HK-2 (cell line): ENCODE measurements around the gene SLU7.
"Not testable (repeated sequence)": the region's sequence is repeated elsewhere in the genome, so short reads cannot be mapped to it uniquely, and the experiment has no call there.

ENCODE experiments used
- DNase-seq: peaks from one replicate; pipeline ENCODE4 v3.0.0-alpha.2; 2018; ENCODE audit not compliant: unreplicated experiment

The SLU7 gene

DNA sequence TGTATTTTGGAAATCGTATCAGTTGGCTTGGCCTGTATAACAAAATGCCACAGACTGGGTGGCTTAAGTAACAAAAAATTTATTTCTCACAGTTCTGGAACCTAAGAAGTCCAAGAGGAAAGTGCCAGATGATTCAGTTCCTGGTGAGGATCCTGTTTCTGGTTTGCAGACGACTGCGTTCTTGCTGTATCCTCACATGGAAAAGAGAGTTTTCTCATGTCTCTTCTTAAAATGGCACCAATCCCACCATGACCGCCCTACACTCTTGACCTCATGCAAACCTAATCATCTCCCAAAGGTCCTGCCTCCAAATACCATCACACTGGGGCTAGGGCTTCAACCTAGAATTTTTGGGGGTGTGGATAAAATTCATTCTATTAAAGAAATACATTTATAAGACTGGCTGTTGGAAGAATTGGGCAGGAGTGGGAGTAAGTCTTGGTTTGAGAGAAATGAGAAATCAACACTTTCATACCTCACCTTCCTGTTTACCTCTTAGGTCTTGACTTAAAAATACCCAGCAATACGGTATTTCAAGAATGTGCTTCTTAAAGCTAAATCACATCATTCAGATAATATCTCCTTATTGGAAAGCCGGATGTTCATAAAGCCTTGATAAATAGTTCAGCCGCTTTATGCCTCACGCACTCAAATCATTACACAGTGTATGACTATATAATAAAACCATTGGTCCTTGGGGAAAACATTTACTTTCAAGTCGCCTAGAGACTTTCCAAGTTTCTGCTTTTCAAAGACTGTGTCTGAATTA lies 31.5 kb upstream of the SLU7 start:
- no peak for DNase-seq

DNA sequence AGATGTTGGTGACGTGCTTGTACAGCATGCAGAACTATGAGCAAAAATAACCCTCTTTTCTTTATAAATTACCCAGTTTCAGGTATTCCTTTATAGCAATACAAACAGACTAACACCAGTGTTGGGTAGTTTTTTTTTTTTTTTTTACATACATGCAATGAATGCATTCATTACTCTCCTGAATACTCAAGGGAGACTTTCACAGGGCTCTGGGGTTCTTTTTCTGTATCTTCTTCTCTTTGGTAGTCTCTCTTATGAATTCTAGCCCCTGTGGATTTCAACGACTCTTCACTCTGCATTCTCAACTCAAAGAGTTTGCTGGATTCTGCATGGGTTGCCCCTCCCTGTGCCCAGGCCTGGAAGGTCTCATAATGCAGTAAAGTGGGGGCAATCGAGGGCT lies 30.6 kb upstream of the SLU7 start:
- DNase-seq, result no peak

- DNase-seq, result no peak
These were observed 30.0 kb upstream of the SLU7 start for GRCh38 chr5:160448886-160449285.

DNA sequence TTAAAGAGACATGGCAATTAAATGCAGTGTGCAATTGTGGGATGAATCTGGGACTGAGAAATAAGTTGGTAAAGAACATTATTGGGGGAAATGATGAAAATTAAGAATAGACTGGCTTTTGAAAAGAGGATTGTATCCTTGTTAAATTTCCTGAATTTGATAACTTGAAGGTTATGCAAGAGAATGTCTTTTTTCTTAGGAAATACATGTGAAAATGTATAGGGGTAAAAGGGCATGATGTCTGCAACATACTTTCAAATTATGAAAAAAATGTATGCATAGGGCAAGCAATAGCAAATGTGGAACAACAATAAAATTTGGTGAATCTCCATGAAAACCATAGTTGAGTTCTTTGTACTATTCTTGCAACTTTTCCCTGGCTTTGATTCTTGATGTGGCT lies 26.9 kb upstream of the SLU7 start:
- no peak for DNase-seq

GRCh38 chr5:160445132-160445531 lies 26.3 kb upstream of the SLU7 start:
- DNase-seq, result no peak

DNA sequence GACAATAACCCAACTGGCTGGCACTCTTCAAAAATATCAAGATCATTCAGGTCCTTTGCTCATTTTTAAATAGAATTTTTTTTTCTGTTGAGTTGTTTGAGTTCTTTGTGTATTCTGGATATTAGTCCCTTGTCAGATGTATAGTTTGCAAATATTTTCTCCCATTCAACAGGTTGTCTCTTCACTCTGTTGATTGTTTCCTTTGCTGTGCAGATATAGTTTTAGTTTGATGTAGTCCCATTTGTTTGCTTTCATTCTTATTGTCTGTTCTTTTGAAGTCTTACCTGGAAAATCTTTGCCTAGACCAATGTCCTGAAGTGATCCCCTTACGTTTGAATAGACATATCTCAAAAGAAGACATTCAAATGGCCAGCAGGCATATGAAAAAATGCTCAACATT lies 25.5 kb upstream of the SLU7 start:
- DNase-seq, result no peak

- no peak for DNase-seq
These were observed 24.0 kb upstream of the SLU7 start for GRCh38 chr5:160442824-160443431.

- DNase-seq, result no peak
These were observed 22.5 kb upstream of the SLU7 start for GRCh38 chr5:160441311-160441781.

GRCh38 chr5:160439205-160439600 lies 20.3 kb upstream of the SLU7 start:
- DNase-seq, result peak; percentile 83

DNA sequence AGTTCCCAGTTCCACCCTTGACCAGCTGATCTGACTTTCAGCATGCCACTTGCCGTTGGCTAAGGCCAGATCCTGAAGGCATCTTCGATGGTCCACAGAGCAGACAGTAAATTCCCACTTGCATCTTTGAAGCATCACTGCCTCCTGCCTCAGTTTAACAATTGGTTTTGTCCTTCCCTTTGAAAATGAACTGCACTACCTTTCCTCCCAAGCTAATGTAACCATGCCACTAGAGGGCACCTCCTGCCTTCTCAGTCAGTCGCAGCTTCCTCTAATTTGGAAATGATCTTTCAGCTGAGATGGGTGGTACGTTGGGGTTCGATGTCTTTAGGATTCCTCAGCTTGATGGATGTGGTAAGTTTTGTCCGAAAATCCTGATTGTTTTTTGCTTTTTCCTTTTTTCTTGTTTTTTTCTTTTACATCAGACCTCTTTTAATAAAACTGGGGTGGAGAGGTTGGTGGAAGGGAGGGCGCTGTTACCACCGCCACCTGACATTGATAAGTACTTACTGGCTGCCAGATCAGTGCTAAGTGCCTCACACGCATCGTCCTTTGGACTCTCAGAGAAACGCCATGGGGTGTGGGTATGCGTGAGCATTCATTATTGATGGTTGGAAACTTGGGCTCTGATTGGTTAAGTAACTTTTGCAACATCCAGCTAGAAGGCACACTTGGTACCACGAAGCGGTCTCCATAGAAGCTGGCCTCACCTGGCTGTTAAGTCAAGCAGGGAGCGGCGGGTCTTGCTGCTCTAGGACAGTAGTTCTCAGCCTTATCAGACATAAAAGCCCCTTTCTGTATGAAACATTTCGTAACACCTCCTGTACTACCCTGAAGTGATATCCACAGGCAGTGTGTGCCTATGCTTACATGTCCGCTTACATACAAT lies 19.7 kb upstream of the SLU7 start:
- no peak for DNase-seq

DNA sequence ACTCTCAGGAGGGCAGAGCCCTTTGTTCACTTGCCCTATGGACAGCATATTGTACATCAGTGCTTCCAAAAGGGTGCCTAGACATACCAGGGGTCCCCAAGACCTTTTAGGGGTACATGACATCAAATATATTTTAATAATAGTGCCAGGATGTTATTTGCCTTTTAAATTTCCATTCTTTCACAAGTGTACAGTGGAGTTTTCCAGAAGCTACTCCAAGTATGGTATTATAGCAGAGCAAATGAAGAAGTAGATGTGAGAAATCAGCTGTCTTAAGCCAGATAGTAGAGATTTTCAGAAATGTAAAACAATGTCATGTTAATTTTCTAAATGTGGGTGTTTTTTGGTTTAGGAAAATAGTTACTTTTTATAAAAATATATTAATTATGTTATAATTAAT lies 18.4 kb upstream of the SLU7 start:
- DNase-seq, result no peak

DNA sequence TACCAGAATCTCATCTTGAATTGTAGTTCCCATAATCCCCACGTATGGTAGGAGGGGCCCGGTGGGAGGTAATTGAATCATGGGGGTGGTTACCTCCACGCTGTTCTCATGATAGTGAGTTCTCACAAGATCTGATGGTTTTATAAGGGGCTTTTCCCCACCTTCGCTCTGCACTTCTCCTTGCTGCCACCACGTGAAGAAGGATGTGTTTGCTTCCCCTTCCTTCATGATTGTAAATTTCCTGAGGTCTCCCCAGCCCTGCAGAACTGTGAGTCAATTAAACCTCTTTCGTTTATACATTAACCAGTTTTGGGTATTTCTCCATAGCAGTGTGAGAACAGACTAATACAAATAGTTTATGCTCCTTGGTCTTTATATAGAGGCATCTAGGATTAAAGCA lies 17.8 kb upstream of the SLU7 start:
- DNase-seq, result not testable (repeated sequence)

DNA sequence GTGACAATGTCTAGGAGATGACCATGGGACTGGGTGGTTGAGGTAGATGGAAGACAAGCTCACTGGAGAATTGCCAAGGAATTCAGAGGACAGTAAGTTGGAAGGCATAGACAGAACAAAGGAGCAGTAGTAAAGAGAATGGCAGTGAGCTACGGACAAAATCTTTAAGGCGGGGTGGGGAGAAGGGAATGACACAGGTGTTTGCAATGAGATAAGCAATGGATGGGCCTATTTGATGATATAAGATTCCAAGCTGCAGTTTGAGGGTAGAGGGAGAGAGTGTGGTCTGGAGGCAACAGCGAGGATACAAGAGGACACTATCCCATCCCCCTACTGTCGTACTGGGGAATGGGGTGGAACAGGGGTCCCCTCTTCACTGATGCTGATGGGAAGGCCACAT lies 17.1 kb upstream of the SLU7 start:
- DNase-seq, result no peak

DNA sequence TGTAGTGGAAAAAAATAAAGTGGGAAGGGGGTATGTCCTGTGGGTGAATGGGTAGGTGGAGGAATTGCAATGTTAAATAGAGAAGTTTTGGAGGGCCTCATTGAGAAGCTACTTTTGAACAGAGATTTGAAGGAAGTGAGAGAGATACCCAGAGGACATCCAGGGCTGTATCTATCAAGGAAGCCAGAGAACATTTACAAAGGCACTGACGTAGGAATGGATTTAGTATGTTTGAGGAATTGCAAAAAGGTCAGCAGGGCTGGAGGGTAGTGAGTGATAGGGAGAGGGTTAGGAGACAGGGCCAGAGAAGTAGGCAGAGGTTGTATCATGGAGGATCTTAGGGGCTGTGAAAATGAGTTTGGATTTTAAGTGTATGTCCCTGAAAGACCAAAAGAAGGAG lies 16.7 kb upstream of the SLU7 start:
- DNase-seq, result no peak

DNA sequence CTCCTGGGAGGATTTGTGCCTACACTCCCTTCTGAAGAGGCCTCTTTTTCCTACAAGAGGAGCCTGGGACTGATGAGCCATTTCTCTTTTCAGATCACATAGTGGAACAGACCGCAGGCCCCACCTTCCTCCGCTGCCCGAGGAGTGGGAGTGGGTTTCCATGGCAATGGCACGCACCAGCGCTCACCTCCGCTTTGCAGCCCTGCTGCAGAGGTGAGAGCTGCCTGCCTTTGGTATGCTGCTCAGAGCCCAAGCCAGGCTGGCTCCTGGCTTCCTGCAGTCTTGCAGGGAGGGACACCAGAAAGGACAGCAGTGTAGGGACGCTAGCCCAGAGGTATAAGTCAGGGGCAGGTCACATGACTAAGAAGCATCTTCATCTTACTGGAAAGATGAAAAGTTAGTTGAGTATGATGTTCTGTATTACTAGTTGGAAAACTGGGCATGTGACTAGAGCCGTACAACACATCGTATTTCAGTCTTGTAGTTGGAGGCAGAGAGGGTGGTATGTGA lies 15.2 kb upstream of the SLU7 start:
- DNase-seq, result peak; percentile 82

- DNase-seq, result no peak
These were observed 13.9 kb upstream of the SLU7 start for GRCh38 chr5:160432787-160433186.

- no peak for DNase-seq
These were observed 13.3 kb upstream of the SLU7 start for GRCh38 chr5:160432196-160432595.

DNA sequence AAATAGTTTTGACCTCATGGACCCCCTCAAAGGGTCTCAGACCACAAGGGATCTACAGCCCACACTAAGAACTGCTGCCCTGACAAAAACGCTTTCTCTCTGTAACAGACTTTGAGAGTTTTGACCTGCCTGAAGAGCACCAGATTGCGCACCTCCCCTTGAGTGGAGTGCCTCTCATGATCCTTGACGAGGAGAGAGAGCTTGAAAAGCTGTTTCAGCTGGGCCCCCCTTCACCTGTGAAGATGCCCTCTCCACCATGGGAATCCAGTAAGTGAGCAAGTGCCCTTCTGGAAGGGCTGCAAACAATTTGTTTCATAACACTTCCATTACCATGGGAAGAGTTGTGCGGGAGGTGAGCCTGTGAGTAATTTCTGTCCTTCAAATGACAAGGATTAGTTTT lies 8.7 kb upstream of the SLU7 start:
- DNase-seq, result no peak

DNA sequence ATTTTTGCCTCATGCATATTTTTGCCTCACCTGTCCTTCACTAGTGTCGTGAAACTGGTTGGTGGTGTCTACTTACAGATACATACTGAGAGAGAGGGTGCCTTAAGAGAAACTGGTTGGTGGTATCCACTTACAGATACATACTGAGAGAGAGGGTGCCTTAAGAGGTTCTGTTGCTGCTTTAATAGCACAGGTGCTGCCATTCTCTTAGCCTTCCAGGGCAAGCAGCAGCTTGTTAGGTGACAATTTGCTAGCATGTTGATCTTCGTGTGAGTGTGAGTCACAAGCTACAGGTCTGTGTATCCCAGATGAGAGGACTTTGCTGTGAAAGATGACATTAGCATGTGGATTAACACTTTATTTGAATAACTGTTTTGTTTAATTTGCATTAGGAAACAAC lies 4.2 kb upstream of the SLU7 start:
- DNase-seq, result no peak

GRCh38 chr5:160421625-160422258 lies 2.9 kb upstream of the SLU7 start, which contains the start of gene PTTG1:
Gene PTTG1, plus strand, starts transcription at chr5:160421855. Its CDS starts 458 bp downstream, at chr5:160422313.
- DNase-seq, result peak; percentile 89

DNA sequence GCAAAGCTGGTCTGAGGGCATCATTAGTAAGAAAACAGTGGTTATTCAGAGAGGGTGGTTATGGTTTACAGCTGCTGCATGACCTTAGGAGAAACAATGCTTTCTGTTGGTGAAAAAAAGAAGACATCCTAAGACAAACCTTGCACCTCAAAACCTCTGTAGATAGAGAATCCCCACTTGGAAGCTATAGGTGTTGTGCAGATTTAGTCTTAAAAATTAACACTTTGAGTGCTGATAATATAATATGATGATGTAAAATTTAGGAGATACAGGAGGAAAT lies 1.4 kb upstream of the SLU7 start:
- DNase-seq, result no peak
